CD4-positive, alpha-beta T cell (primary cell): ENCODE results near the gene DMRT3. TPM values are rescaled to one million over a fixed set of nuclear protein-coding genes. Genes with fewer than 3 reads are reported as not detected.

ENCODE experiments used
- ATAC-seq: fragments of 200-7000 bp; cut with Tn5 transposase; one replicate; pipeline ENCODE4 v1.10.0; 2022; ENCODE audit warnings: mild to moderate bottlenecking; ENCODE audit not compliant: poor library complexity
- CTCF ChIA-PET: fragments of 350-600 bp; sonication (Branson Sonifier 250); formaldehyde crosslinking; loops from one replicate; lab custom pipeline; 2021; ENCODE audit warnings: antibody characterized with exemption, inconsistent platforms; lab: Charles Lee
- POLR2A ChIA-PET: fragments of 350-600 bp; sonication (Branson Sonifier 250); formaldehyde crosslinking; loops from one replicate; lab custom pipeline; 2021; ENCODE audit warnings: antibody characterized with exemption, inconsistent platforms; lab: Charles Lee
- DNase-seq, 14 experiments: peaks; one replicate each; pipeline ENCODE4 v3.0.0-alpha.2; 2013 to 2020; ENCODE audit warnings: mixed read lengths in 2 of 14
- H3K27ac ChIP-seq, 2 donors: one replicate each; pipeline versions ENCODE4 v1.5.1 to v1.7.0; 2013; ENCODE audit warnings: low read length in 2 of 2, low read depth in 1 of 2, mild to moderate bottlenecking in 1 of 2
- H3K27me3 ChIP-seq, 2 experiments: 1 replicate in 1 of 2; 2 replicates in 1 of 2; pipeline versions ENCODE4 v1.6.1 to v1.7.0; 2013; ENCODE audit warnings: low read length in 2 of 2, control low read depth in 1 of 2, mild to moderate bottlenecking in 1 of 2, moderate library complexity in 1 of 2; ENCODE audit not compliant: insufficient read depth in 2 of 2, control insufficient read depth in 1 of 2
- H3K36me3 ChIP-seq: one replicate; pipeline ENCODE4 v1.6.1; 2013; ENCODE audit warnings: low read length, control low read depth; ENCODE audit not compliant: insufficient read depth
- H3K4me1 ChIP-seq: one replicate; pipeline ENCODE4 v1.6.1; 2013; ENCODE audit warnings: low read length, control low read depth; ENCODE audit not compliant: insufficient read depth
- H3K4me3 ChIP-seq: one replicate; pipeline ENCODE4 v1.5.1; 2013; ENCODE audit warnings: mild to moderate bottlenecking, low read length, moderate library complexity
- H3K9me3 ChIP-seq, 2 experiments: 1 replicate in 1 of 2; 2 replicates in 1 of 2; pipeline versions ENCODE4 v1.6.1 to v1.7.0; 2013; ENCODE audit warnings: low read length in 2 of 2, mild to moderate bottlenecking in 2 of 2, control low read depth in 1 of 2, moderate library complexity in 1 of 2; ENCODE audit not compliant: control insufficient read depth in 1 of 2, insufficient read depth in 1 of 2
- H3K27ac Mint-ChIP-seq: one replicate; pipeline ENCODE4 v1.8.0; 2020; ENCODE audit warnings: mixed read lengths
- H3K27me3 Mint-ChIP-seq: one replicate; pipeline ENCODE4 v1.8.0; 2021; ENCODE audit warnings: mixed read lengths
- H3K36me3 Mint-ChIP-seq: one replicate; pipeline ENCODE4 v1.8.0; 2021; ENCODE audit warnings: low read depth, mixed read lengths
- H3K4me1 Mint-ChIP-seq: one replicate; pipeline ENCODE4 v1.8.0; 2021; ENCODE audit warnings: low read depth, mixed read lengths
- H3K4me3 Mint-ChIP-seq: one replicate; pipeline ENCODE4 v1.8.0; 2020; ENCODE audit warnings: mild to moderate bottlenecking, mixed read lengths
- H3K9me3 Mint-ChIP-seq: one replicate; pipeline ENCODE4 v1.8.0; 2020; ENCODE audit warnings: mixed read lengths
- CTCF ChIP-seq: fragments of 200-600 bp; IDR thresholded peaks from one replicate; pipeline ENCODE4 v1.8.0; 2022; ENCODE audit warnings: antibody characterized with exemption, mild to moderate bottlenecking
- intact Hi-C, 2 experiments: fragments of 100-400 bp; cut with DNase I in 1 of 2; cut with micrococcal nuclease in 1 of 2; formaldehyde crosslinking; loops; one replicate each; pipeline versions ENCODE4 v1.15.1 to v1.9.0; 2023 to 2025; cut with DNase I, micrococcal nuclease
- total RNA-seq, 174 experiments: library from RNA in 2 of 174; stranded (reverse) in 2 of 174; gene quantifications; one replicate each; pipeline ENCODE4 v1.2.3 and lab custom pipeline; 2021 to 2026

Gene DMRT3
- total RNA-seq, 2 experiments from 2014 or later = not detected

- H3K27me3 Mint-ChIP-seq = peaks cover 40% of the 10 kb centered on the region
- Histone ChIP-seq H3K27me3 (peaks cover 0 to 6% of the 10 kb centered on the region in 2 experiments), H3K36me3 (no peaks in the 10 kb centered on the region), H3K9me3 (no peaks in the 10 kb centered on the region), H3K4me3 (no peak overlapping the region), H3K27ac (no peak overlapping the region), H3K4me1 (no peaks in the 10 kb centered on the region)
- H3K36me3 Mint-ChIP-seq = no peaks in the 10 kb centered on the region
- intact Hi-C loops = no loop called here
- ChIA-PET CTCF (interaction anchor here (0.5 kb wide), 1 partner anchor 40 kb away, joined by 3 read pairs; no protein-coding TSS in a partner anchor), POLR2A (no interaction called here)
- no peaks in the 10 kb centered on the region for H3K4me1 Mint-ChIP-seq
- no peak for DNase-seq
- no peak for ATAC-seq
- H3K9me3 Mint-ChIP-seq = no peaks in the 10 kb centered on the region
- no peak for TF ChIP-seq CTCF
- no peak overlapping the region for H3K4me3 Mint-ChIP-seq
- H3K27ac Mint-ChIP-seq = no peak overlapping the region
Measured at GRCh38 chr9:929719-930118, 46.7 kb upstream of the DMRT3 start.

- ATAC-seq (no peak), DNase-seq (no peak)
- Mint-ChIP-seq H3K36me3 (no peaks in the 10 kb centered on the region), H3K27me3 (peaks cover 52% of the 10 kb centered on the region), H3K27ac (no peak overlapping the region), H3K4me3 (no peak overlapping the region), H3K9me3 (no peaks in the 10 kb centered on the region), H3K4me1 (no peaks in the 10 kb centered on the region)
- Histone ChIP-seq H3K4me1 (no peaks in the 10 kb centered on the region), H3K9me3 (no peaks in the 10 kb centered on the region), H3K4me3 (no peak overlapping the region), H3K27me3 (peaks cover 4 to 8% of the 10 kb centered on the region in 2 experiments), H3K27ac (no peak overlapping the region), H3K36me3 (no peaks in the 10 kb centered on the region)
- POLR2A ChIA-PET = no interaction called here
- CTCF ChIA-PET = no interaction called here
- intact Hi-C loops = no loop called here
- no peak for TF ChIP-seq CTCF
Measured at GRCh38 chr9:933356-933755, 43.1 kb upstream of the DMRT3 start.

GRCh38 chr9:935348-935965 lies 41.0 kb upstream of the DMRT3 start:
- no peaks in the 10 kb centered on the region for H3K36me3 ChIP-seq
- ChIA-PET CTCF (no interaction called here), POLR2A (no interaction called here)
- H3K27ac Mint-ChIP-seq = no peak overlapping the region
- H3K27ac ChIP-seq = no peak overlapping the region
- no peaks in the 10 kb centered on the region for H3K4me1 Mint-ChIP-seq
- H3K27me3 ChIP-seq = peaks cover 4 to 8% of the 10 kb centered on the region in 2 experiments
- no peak overlapping the region for H3K4me3 ChIP-seq
- H3K9me3 ChIP-seq = no peaks in the 10 kb centered on the region
- DNase-seq = no peak
- no peaks in the 10 kb centered on the region for H3K4me1 ChIP-seq
- no peak for TF ChIP-seq CTCF
- no peaks in the 10 kb centered on the region for H3K9me3 Mint-ChIP-seq
- H3K4me3 Mint-ChIP-seq = no peak overlapping the region
- H3K36me3 Mint-ChIP-seq = no peaks in the 10 kb centered on the region
- peaks cover 56% of the 10 kb centered on the region for H3K27me3 Mint-ChIP-seq
- intact Hi-C loops = no loop called here
- no peak for ATAC-seq
